Hepatic stellate cell (primary cell): ENCODE results near the gene MYLK2.
A peak's percentile ranks its signal among the peaks of the same experiment; 100 is the strongest.

Experiments used
- DNase-seq: peaks from one replicate; pipeline ENCODE4 v3.0.0; 2011; ENCODE audit warnings: low spot score

MYLK2 gene

GRCh38 chr20:31856516-31856915 lies 37.4 kb downstream of the MYLK2 start:
- no peak for DNase-seq

- DNase-seq = no peak
Measured at GRCh38 chr20:31857861-31858759, 39.0 kb downstream of the MYLK2 start.

- no peak for DNase-seq
Measured at GRCh38 chr20:31858760-31859083, 39.6 kb downstream of the MYLK2 start.

- no peak for DNase-seq
Measured at GRCh38 chr20:31859266-31859997, 40.3 kb downstream of the MYLK2 start.

GRCh38 chr20:31859998-31860380 lies 40.8 kb downstream of the MYLK2 start:
- no peak for DNase-seq

DNA sequence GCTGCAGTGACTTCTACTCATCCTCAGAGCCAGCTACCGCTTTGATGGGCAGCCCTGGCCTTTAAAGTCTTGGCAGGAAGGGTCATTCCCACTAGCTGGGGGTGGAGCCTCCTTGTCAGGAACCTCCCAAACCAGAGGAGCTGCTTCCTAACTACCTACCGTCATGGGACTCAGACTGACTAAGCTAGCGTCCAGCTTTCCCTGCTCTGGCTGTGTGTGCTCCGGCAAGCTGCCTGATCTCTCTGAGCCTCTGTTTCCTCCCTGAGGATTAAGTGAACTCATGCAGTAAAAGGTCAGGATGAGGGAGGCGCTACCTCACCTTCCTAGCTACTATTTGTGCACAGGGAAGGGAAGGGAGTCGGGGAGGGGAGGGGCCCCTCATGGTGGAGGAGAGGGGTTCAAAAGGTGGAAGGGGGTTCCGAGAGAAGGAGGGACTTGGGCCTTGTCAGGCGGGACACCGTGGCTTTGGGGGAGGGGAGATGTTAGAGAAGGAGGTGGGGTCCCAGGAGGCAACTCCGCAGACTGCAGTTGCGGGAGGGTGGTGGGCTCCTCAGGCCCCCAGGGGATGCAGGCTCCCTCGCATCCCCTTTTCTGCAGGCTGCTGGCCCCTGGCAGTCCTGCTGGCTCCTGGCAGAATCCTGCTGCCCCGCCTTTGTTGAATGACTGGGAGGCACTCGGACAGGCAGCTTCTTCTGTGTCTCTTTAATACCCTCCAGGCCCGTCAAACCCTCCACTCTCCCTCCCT lies 41.4 kb downstream of the MYLK2 start:
- no peak for DNase-seq

DNA sequence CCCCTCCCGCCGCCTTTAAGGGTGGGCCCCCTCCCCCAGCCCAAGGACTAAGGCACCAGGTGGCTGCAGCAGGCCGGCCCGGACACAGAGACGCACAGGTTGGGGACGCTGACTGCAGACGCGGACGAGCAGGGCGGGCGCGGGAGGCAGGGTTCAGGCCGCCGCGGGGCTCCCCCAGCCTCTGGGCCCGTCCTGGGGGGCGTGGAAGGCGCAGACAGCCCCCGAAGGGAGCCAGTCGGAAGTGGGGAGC lies 41.9 kb downstream of the MYLK2 start:
- no peak for DNase-seq

GRCh38 chr20:31861385-31862156 lies 42.4 kb downstream of the MYLK2 start:
- peak; percentile 76 for DNase-seq

- DNase-seq = no peak
Measured at GRCh38 chr20:31862157-31862470, 43.0 kb downstream of the MYLK2 start.

DNA sequence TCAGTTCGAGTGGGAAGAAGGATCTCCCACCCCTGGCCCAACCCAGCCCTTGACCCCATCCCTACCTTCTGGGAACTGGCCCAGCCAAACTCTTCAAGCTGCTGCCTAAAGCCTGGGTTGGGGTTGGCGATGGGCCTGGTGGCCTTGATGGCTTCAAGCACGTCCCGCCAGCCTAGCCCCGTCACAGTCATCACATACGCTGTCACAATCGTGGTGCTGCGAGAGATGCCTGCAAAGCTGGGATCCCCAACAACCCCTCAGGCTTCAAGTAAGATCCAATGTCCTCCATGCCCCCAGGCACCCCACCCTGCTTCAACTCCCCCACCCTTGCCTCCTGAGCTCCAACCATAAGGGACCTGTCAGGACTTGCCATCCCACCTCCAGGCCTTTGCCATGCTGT lies 43.4 kb downstream of the MYLK2 start:
- DNase-seq = no peak

DNA sequence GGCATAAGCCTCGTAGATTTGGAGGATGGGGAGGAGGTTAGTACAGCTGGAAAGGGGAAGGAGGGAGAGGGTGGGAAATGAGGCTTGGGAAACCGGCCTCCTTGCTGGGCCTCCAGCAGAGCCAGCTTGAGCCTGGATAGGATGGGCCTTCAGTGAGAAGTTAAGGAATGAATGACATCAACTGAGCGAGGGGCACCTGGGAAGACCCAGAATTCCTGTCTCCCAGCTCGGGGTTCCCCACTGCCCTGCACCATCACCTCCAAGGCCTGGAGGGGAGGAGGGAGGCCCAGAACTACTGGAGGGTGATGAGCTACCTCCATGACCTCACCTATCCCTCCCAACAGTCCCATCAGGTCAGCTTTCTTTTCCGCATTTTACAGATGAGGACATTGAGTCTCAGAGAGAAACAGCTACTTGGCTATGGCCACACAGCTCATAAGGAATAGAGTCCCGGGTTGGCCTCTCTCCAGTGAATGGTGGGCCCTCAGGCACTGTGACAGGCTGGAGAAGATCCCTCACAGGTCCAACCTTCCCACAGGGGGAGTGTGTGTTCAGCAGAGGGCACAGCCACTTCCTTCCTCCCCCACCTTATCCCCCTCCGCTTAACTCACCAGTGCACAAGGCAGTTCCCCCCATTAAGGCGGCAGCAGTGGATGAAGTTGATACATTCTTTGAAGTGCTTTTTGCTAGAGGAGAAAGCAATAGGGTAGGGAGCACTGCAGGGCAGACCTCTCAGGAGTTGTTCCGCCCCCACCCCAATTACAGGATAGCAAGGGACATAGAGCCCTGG lies 44.3 kb downstream of the MYLK2 start:
- no peak for DNase-seq

DNA sequence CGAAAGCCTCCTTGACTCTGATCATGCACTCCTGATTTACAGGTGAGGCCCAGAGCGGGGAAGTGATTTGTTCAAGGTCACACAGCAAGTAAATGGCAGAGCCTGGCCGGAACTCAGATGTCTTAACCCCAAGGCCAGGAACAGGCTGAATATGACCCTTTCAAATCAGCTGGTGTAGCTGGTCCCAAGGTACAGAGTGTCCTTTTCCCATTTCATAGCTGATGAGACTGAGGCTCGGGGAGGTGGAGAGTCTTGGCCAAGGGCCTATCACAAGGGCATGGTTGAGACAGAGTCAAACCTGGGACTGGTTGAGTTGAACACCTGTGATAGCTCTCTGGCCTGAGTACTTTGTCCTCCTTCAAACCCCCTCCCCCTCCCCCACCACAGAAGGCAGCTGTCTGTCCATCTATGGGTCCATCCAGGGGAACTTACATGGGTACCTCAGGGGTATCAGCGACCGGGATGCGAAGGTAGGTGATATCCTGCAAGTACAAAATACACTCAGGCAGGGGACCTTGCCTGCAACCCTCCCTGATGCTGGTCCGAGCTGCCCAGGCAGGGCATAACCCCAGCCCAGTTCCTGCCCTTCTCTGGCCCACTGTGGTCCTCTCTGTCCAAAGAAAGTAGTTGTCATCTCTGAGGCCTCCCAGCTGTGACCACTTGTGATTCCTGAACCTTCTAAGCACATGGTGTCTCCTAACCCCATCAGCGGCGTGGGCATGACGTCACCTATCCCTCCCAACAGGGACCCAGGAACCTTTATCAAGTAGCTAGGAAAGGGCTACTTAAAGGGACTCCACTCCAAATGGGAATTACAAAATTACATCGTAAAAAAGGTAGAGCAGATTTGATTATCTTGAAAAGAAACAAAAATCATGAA lies 45.6 kb downstream of the MYLK2 start:
- no peak for DNase-seq

DNA sequence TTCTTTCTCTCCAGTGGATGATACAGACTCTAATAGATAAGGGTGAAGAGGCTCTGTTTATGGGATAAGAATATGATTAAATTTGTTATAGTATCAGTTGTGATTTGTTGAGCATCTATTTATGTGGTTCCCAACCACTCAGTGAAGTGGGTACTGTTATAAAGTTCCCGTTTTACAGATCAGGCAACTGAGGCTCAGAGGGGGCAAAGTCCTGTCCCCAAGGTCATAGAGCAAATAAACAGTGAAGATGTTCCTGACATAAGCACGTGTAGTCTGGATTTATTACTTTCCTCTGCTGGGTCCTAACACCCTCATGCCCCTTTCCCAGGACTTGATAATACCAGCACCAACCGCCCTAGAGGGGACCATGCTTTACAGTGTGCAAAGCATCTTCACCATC lies 47.1 kb downstream of the MYLK2 start:
- DNase-seq = no peak

DNA sequence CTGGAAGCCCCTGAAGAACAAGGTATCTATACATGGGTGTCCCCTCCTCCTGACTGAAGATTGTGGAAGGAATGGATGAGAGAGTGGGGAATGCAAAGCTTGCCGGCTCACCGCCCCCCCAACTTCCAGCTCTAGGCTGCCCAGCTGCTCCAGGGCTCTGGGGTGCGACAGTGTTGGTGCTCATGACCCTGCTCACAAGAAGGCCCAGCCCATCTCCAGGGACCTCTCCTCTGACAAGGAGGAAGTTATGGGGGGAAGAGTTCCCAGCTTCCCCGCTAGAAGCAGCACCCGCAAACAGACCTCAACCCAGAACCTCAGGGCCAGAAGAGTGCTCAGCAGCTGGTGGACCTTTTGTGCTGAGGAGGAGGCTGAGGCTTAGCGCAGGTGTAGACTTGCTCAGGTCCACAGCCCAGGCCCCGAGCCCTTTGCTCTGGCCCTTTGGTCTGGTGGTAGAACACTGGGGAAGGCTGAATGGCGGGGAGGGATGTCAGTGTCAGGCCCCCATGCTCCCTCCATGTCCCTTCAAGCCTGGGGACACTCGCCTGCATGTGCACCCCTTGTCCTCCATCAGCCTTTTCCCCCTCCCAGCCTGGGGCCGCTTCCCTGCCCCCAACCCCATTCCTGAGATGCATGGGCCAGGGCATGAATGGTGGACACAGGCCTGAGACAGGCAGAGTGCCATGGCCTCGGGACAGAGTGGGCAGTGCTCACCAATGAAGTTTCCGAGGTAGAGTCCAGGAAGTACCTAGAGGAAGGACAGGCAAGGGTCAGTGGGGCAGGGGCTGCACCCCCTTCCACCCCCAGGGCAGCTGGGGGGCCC lies 49.9 kb downstream of the MYLK2 start:
- DNase-seq = no peak

- no peak for DNase-seq
Measured at GRCh38 chr20:31869673-31869941, 50.5 kb downstream of the MYLK2 start.

DNA sequence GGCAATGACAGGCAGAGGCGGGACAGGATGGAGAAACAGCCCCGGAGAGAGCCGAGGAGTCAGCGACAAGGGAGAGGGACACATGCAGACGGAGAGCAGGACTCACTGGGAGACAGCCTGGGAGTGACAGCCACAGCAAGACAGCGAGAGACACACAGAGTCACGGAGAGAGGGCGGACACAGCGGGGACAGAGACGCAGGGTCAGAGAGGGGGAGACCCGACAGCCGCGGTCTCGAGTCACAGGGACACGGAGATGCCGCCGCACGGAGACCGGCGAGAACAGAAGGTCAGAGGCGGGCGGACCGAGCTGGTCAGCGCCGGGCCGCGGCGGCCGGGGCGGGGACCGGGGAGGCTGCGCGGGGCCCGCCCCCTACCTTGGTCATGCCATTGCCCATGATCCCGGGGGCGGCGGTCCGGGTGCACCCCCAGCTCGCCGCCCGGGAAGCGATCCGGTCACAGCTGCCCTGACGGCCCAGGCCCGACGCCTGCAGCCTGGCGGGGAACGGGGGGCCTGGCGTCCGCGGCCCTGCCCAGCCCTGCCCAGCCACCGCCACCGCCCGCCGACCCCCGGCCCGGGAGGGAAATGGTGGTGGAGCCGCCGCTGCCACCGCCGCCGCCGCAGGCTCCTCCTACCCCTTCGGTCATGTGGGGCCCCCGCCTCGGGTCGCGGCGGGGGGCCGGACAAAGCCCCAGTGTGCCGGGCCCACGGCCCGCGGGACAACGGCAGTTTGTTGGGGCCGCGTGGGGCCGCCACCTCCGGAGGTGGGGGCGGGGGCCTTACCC lies 51.0 kb downstream of the MYLK2 start, which contains the start of the genes DUSP15 and TTLL9:
Gene DUSP15 (minus strand): TSS at position 586 of the 784 bp plus-strand sequence. CDS start 190 bp downstream, at position 396.
Gene TTLL9 (plus strand): TSS at position 693 of the 784 bp plus-strand sequence. CDS start 493 bp downstream, outside the sequence.
- DNase-seq = no peak

DNA sequence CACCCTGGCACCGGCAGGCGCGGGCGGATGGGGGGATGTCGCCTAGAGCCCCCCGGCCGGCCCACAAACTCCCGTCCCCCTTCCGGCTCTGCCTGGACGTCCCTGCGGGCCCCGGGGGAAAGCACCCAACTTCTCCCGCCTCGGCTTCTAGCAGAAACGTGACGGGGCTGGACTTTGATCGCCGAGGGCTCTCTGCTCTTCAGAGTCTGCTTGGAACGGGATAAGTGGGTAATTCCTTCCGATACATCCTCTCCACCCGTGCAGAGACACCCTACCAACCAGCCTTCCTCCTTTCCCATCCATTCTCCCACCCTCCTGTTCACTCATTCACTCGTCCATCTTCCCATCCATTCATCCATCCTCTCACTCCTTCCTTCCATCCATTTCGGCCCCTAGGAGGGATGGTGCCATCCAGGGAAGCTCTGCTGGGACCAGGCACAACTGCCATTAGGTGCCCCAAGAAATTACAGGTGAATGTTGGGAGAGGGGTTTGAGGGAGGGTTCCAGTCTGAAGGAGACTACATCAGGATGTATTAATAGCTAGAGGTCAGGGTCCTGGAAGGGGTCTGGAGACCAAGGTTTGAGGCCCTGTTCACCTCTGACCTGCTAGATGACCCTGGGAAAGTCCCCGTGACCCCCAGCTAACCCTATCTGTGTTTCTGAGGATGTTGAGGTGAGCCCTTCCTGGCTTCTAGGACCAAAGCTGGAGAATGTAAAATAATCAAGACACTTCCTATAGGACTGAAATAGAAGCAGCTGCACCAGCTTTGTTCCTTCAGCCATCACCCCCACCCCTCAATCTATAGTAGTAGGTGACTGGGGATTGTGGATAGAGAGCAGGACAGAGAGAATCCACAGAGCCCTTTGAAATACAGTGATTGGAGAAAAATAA lies 51.8 kb downstream of the MYLK2 start:
- no peak for DNase-seq

GRCh38 chr20:31871618-31871954 lies 52.4 kb downstream of the MYLK2 start:
- no peak for DNase-seq
